Transverse colon (tissue), 4 donors: ENCODE data around the gene RAB42.

ENCODE experiments used
- CTCF ChIP-seq, 5 experiments: fragments of 200-600 bp in 3 of 5; fragments of 450-650 bp in 2 of 5; sonication (generic) in 3 of 5; IDR thresholded peaks; 1 replicate in 2 of 5; 2 replicates in 3 of 5; pipeline ENCODE4 v1.5.1; 2016 to 2017; ENCODE audit warnings: antibody characterized with exemption in 5 of 5, inconsistent platforms in 3 of 5, mild to moderate bottlenecking in 2 of 5, moderate library complexity in 1 of 5
- POLR2A ChIP-seq: fragments of 450-650 bp; IDR thresholded peaks from one replicate; pipeline ENCODE4 v1.6.1; 2016; ENCODE audit warnings: antibody characterized with exemption, mild to moderate bottlenecking, moderate library complexity
- POLR2AphosphoS5 ChIP-seq, 3 donors: sonication (generic); formaldehyde crosslinking; IDR thresholded peaks; one replicate each; pipeline ENCODE4 v1.6.1; 2016; ENCODE audit warnings: antibody characterized with exemption in 3 of 3

GRCh38 chr1:28564310-28564709 lies 27.8 kb upstream of the RAB42 start:
- TF ChIP-seq CTCF (IDR thresholded peaks at IDR 0.05) (no peak), POLR2A (no peak), POLR2AphosphoS5 (IDR thresholded peaks at IDR 0.05) (no peak)
